ENCODE results near the gene FOXK2.

The FOXK2 gene

GRCh38 chr17:82518826-82519810 is at the start of gene FOXK2:
TSS of gene FOXK2 (plus strand) at chr17:82519732. CDS start at chr17:82519889, 157 bp downstream.
- no peak for TF ChIP-seq CTCF (IDR thresholded peaks at IDR 0.05)

- TF ChIP-seq CTCF (IDR thresholded peaks at IDR 0.05), result no peak
Measured at GRCh38 chr17:82470065-82470464, 49.5 kb upstream of the FOXK2 start.

GRCh38 chr17:82474223-82475010 is 45.1 kb upstream of the FOXK2 start:
- no peak for TF ChIP-seq CTCF (IDR thresholded peaks at IDR 0.05)

- no peak for TF ChIP-seq CTCF (IDR thresholded peaks at IDR 0.05)
Measured at GRCh38 chr17:82475458-82475857, 44.1 kb upstream of the FOXK2 start.

GRCh38 chr17:82477934-82478333 is 41.6 kb upstream of the FOXK2 start:
- no peak for TF ChIP-seq CTCF (IDR thresholded peaks at IDR 0.05)

GRCh38 chr17:82479602-82480001 is 39.9 kb upstream of the FOXK2 start:
- TF ChIP-seq CTCF (IDR thresholded peaks at IDR 0.05), result no peak

- no peak for TF ChIP-seq CTCF (IDR thresholded peaks at IDR 0.05)
Measured at GRCh38 chr17:82480318-82480717, 39.2 kb upstream of the FOXK2 start.

Measured in LNCAP (cell line).